Measurements from ENCODE around the gene ACTR3C.

Gene ACTR3C

GRCh38 chr7:150345012-150345411, 21.7 kb upstream of the ACTR3C start:
- no peak overlapping the region for H3K4me2 ChIP-seq

GRCh38 chr7:150344299-150344698, 21.0 kb upstream of the ACTR3C start:
- Histone ChIP-seq H4K20me1 (no peaks in the 10 kb centered on the region), H3K27me3 (peaks cover 27% of the 10 kb centered on the region), H3K9me3 (peaks cover 64% of the 10 kb centered on the region), H3K4me1 (no peaks in the 10 kb centered on the region), H3K4me2 (no peak overlapping the region), H3K27ac (no peak overlapping the region), H3K4me3 (no peak overlapping the region), H3K9ac (no peak overlapping the region), H3K36me3 (no peaks in the 10 kb centered on the region)
- TF ChIP-seq Cebpa-rat (IDR thresholded peaks at IDR 0.05) = no peak

More at GRCh38 chr7:150345012-150345411, 21.7 kb upstream of the ACTR3C start:
- no peaks in the 10 kb centered on the region for H3K36me3 ChIP-seq
- no peak overlapping the region for H3K4me3 ChIP-seq
- H3K9me3 ChIP-seq = peaks cover 64% of the 10 kb centered on the region
- no peak overlapping the region for H3K9ac ChIP-seq
- no peak for TF ChIP-seq Cebpa-rat (IDR thresholded peaks at IDR 0.05)
- no peak overlapping the region for H3K27ac ChIP-seq
- no peaks in the 10 kb centered on the region for H3K4me1 ChIP-seq
- H4K20me1 ChIP-seq = no peaks in the 10 kb centered on the region
- peaks cover 20% of the 10 kb centered on the region for H3K27me3 ChIP-seq

- no peak overlapping the region for H3K27ac ChIP-seq
- H3K27me3 ChIP-seq = peaks cover 33% of the 10 kb centered on the region
- H4K20me1 ChIP-seq = no peaks in the 10 kb centered on the region
- no peaks in the 10 kb centered on the region for H3K36me3 ChIP-seq
- H3K9ac ChIP-seq = no peak overlapping the region
- H3K4me2 ChIP-seq = no peak overlapping the region
- H3K4me3 ChIP-seq = no peak overlapping the region
- H3K4me1 ChIP-seq = no peaks in the 10 kb centered on the region
- peaks cover 63% of the 10 kb centered on the region for H3K9me3 ChIP-seq
- TF ChIP-seq Cebpa-rat (IDR thresholded peaks at IDR 0.05) = no peak
These were observed 19.9 kb upstream of the ACTR3C start for GRCh38 chr7:150343225-150343624.

GRCh38 chr7:150342121-150342408, 18.7 kb upstream of the ACTR3C start:
- no peaks in the 10 kb centered on the region for H3K36me3 ChIP-seq
- peaks cover 33% of the 10 kb centered on the region for H3K27me3 ChIP-seq
- H3K4me2 ChIP-seq = no peak overlapping the region
- H3K27ac ChIP-seq = no peak overlapping the region
- H3K9ac ChIP-seq = no peak overlapping the region
- H3K4me3 ChIP-seq = no peak overlapping the region
- peaks cover 53% of the 10 kb centered on the region for H3K9me3 ChIP-seq
- no peaks in the 10 kb centered on the region for H3K4me1 ChIP-seq
- no peaks in the 10 kb centered on the region for H4K20me1 ChIP-seq
- TF ChIP-seq Cebpa-rat (IDR thresholded peaks at IDR 0.05) = no peak

DNA sequence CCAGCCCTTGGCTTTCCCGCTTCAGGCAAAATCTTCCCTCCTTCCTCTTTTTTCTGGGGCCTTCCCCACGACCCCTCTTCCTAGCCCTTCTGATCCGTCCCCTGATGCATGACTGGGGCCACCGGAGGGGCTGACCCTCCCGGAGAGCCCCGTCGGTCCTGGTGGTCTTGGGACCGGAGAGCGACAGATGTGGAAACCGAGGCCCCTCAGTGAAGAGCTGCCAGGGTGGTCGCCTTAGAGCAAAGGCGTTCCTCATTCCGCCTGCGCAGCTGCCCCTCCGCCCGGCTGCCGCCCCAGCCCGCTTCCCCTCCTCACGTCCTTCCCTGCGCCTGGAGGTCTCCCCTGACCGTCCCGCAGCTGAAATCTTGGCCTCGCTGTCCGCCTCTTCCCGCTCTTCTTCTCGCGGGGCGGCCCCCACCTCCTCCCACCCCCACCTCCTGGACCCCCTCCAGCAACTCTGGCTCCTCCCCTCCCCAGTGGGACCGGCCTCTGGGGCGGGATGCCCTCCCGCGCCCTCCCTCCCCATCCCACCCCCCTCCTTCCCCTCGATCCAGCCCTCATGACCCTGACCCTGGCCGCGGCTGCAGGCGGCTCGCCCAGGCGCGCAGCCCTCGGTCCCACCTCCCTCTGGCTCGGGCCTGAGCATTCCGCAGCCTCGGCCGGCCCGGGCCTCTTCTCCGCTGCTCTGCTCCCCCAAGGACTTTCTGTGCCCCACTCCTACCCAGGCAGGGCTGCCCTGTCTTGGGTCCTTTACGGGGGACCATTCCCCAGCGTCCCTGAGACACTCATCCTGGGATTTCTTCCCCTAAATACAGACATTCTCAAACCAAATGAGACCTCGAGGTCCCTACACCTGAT, 18.1 kb upstream of the ACTR3C start, which contains the start of gene RARRES2:
Gene RARRES2 (minus strand): TSS at position 367 of the 858 bp plus-strand sequence. CDS start 1,020 bp downstream, outside the sequence.
- Histone ChIP-seq H3K36me3 (no peaks in the 10 kb centered on the region), H3K27ac (no peak within 1 kb of the TSS), H3K4me3 (no peak within 1 kb of the TSS), H4K20me1 (no peaks in the 10 kb centered on the region), H3K4me2 (no peak within 1 kb of the TSS), H3K27me3 (peaks cover 33% of the 10 kb centered on the region), H3K9ac (no peak within 1 kb of the TSS), H3K4me1 (no peaks in the 10 kb centered on the region), H3K9me3 (peaks cover 50% of the 10 kb centered on the region)
- TF ChIP-seq Cebpa-rat (IDR thresholded peaks at IDR 0.05) = no peak

DNA sequence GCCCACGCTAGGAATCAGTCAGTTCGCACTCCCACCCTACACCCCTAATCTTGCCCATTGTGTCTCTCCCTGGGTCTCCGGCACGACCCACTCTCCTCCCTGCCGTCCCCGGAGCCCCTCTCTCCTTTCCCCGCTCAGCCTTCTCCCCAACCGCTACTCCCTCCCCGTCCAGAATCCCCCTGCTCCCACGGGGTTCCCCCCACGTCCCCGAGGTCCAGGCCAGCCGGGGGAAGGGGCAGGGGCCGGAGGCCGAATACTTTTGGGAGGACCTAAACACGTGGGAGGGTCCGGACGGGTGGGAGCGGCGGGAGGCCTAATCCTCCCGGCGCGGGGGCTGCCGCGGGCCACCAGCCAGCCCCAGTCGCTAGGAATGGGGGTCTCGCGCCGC, 17.5 kb upstream of the ACTR3C start:
- TF ChIP-seq Cebpa-rat (IDR thresholded peaks at IDR 0.05) = no peak
- H3K9ac ChIP-seq = no peak overlapping the region
- H3K9me3 ChIP-seq = peaks cover 44% of the 10 kb centered on the region
- H4K20me1 ChIP-seq = no peaks in the 10 kb centered on the region
- H3K36me3 ChIP-seq = no peaks in the 10 kb centered on the region
- H3K27me3 ChIP-seq = peaks cover 33% of the 10 kb centered on the region
- H3K4me3 ChIP-seq = no peak overlapping the region
- no peak overlapping the region for H3K4me2 ChIP-seq
- H3K27ac ChIP-seq = no peak overlapping the region
- no peaks in the 10 kb centered on the region for H3K4me1 ChIP-seq

- peaks cover 39% of the 10 kb centered on the region for H3K9me3 ChIP-seq
- H3K36me3 ChIP-seq = no peaks in the 10 kb centered on the region
- no peak overlapping the region for H3K4me2 ChIP-seq
- H3K27me3 ChIP-seq = peaks cover 33% of the 10 kb centered on the region
- no peak overlapping the region for H3K27ac ChIP-seq
- TF ChIP-seq Cebpa-rat (IDR thresholded peaks at IDR 0.05) = no peak
- no peaks in the 10 kb centered on the region for H4K20me1 ChIP-seq
- H3K4me3 ChIP-seq = no peak overlapping the region
- no peaks in the 10 kb centered on the region for H3K4me1 ChIP-seq
- H3K9ac ChIP-seq = no peak overlapping the region
These were observed 16.8 kb upstream of the ACTR3C start for GRCh38 chr7:150340024-150340749.

DNA sequence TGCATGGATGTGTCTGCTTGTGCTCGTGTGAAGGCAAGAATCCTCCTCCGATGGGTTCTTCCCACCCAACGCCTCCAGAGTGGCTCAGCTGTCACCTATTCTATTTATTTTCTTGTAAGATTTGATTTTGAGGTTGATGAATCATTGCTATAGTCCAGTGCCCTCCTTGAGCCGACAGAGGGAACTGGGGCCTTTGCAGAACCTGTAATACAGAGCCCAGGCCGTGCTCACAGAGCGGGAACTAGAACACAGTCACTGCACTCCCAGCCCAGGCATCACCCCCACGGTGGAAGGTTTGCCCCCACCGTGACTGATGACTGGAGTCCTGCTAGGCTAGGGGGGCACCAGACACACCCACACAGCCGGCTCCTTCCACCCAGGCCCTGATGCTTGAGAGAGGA, 16.1 kb upstream of the ACTR3C start:
- no peak overlapping the region for H3K4me3 ChIP-seq
- no peak overlapping the region for H3K27ac ChIP-seq
- H4K20me1 ChIP-seq = no peaks in the 10 kb centered on the region
- peaks cover 33% of the 10 kb centered on the region for H3K27me3 ChIP-seq
- no peak for TF ChIP-seq Cebpa-rat (IDR thresholded peaks at IDR 0.05)
- H3K4me1 ChIP-seq = no peaks in the 10 kb centered on the region
- H3K9ac ChIP-seq = no peak overlapping the region
- H3K9me3 ChIP-seq = peaks cover 31% of the 10 kb centered on the region
- no peak overlapping the region for H3K4me2 ChIP-seq
- no peaks in the 10 kb centered on the region for H3K36me3 ChIP-seq

GRCh38 chr7:150338166-150338829, 15.0 kb upstream of the ACTR3C start:
- no peaks in the 10 kb centered on the region for H3K4me1 ChIP-seq
- no peak overlapping the region for H3K9ac ChIP-seq
- peaks cover 33% of the 10 kb centered on the region for H3K27me3 ChIP-seq
- TF ChIP-seq Cebpa-rat (IDR thresholded peaks at IDR 0.05) = no peak
- peaks cover 23% of the 10 kb centered on the region for H3K9me3 ChIP-seq
- no peak overlapping the region for H3K27ac ChIP-seq
- H3K36me3 ChIP-seq = no peaks in the 10 kb centered on the region
- no peak overlapping the region for H3K4me3 ChIP-seq
- no peaks in the 10 kb centered on the region for H4K20me1 ChIP-seq
- no peak overlapping the region for H3K4me2 ChIP-seq

GRCh38 chr7:150337659-150338081, 14.3 kb upstream of the ACTR3C start:
- TF ChIP-seq Cebpa-rat (IDR thresholded peaks at IDR 0.05) = no peak
- no peaks in the 10 kb centered on the region for H3K4me1 ChIP-seq
- H4K20me1 ChIP-seq = no peaks in the 10 kb centered on the region
- no peak overlapping the region for H3K27ac ChIP-seq
- H3K4me2 ChIP-seq = no peak overlapping the region
- H3K4me3 ChIP-seq = no peak overlapping the region
- H3K9me3 ChIP-seq = peaks cover 17% of the 10 kb centered on the region
- H3K27me3 ChIP-seq = peaks cover 33% of the 10 kb centered on the region
- no peaks in the 10 kb centered on the region for H3K36me3 ChIP-seq
- H3K9ac ChIP-seq = no peak overlapping the region
